GM12872 (cell line): Measurements from ENCODE around the gene FBN1.

Experiments used
- TF ChIP-seq, protein P1 (sequence below): IDR thresholded peaks from 3 replicates; pipeline ENCODE4 v1.5.1; 2011; ENCODE audit warnings: low read depth, mild to moderate bottlenecking, low read length, moderate library complexity; ENCODE audit not compliant: insufficient read depth

The FBN1 gene

DNA sequence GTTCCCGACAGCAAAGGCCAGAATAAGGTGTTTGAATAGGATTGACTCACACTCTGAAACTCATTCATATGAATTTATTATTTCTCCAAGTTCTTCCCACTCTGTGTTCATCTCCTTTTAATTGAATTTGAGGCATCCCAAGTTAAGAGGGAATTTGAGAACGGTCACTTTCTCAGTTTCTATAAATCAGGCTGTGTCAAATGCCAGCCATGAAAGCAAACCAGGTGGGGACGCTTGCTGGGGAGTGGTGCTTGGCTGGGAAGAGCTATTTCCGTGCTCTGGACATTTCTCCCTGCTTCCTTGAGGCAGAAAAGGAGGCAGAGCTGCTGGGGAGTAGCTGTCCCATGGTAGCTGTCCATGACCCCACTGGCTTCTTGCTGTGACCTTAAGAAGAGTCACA is 116.6 kb downstream of the FBN1 start:
- TF ChIP-seq, protein P1, sequence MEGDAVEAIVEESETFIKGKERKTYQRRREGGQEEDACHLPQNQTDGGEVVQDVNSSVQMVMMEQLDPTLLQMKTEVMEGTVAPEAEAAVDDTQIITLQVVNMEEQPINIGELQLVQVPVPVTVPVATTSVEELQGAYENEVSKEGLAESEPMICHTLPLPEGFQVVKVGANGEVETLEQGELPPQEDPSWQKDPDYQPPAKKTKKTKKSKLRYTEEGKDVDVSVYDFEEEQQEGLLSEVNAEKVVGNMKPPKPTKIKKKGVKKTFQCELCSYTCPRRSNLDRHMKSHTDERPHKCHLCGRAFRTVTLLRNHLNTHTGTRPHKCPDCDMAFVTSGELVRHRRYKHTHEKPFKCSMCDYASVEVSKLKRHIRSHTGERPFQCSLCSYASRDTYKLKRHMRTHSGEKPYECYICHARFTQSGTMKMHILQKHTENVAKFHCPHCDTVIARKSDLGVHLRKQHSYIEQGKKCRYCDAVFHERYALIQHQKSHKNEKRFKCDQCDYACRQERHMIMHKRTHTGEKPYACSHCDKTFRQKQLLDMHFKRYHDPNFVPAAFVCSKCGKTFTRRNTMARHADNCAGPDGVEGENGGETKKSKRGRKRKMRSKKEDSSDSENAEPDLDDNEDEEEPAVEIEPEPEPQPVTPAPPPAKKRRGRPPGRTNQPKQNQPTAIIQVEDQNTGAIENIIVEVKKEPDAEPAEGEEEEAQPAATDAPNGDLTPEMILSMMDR: no peak

DNA sequence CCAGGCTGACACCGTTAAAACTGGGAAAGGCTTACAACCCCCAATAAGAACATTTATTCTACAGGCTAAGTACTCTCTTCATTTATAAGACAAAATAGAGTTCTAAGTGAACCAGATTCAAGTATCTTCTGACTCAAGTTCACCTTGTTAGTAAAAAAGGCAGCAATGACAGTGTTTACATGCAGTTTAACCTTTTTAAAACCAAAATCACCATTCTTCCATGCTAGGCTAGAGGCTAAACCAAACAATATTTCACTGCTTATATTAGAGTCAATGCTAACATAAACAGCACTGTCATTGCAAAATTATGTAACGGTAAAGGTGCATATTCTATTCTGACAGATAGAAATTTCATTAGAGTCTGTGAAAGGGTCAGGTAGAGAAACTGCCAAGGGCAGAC is 118.0 kb downstream of the FBN1 start:
- TF ChIP-seq, protein P1: no peak

DNA sequence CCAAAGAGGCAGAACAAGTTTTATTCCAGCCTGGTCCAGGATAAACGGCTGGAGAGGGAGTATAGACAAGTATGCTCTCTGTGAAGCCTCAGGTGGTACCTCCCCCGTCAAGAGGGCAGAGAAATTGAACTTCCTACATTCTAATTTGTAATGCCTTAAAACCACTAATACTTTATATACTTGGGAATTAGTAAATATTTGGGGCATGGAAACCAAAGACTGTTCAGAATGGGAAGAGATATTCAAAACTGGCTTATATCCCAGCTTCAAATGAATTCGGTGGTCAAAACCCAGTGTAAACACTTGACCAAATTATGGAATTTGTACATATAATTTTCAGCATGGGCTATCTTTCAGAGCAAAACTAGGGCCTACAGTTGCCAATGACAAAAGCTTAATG is 122.6 kb downstream of the FBN1 start:
- TF ChIP-seq, protein P1: no peak

DNA sequence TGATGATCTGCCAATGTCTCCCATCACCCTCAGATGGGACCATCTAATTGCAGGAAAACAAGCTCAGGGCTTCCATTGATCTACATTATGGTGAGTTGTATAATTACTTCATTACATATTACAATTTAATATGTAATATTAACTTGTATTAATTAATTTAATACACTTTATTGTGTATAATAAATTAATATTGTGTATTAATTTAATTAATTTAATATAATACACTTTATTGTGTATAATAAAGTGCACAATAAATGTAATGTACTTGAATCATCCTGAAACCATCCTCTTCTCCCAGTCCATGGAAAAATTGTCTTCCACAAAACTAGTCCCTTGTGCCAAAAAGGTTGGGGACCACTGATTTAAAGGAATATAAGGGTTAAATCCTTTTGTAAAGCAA is 123.4 kb downstream of the FBN1 start:
- TF ChIP-seq, protein P1: no peak

DNA sequence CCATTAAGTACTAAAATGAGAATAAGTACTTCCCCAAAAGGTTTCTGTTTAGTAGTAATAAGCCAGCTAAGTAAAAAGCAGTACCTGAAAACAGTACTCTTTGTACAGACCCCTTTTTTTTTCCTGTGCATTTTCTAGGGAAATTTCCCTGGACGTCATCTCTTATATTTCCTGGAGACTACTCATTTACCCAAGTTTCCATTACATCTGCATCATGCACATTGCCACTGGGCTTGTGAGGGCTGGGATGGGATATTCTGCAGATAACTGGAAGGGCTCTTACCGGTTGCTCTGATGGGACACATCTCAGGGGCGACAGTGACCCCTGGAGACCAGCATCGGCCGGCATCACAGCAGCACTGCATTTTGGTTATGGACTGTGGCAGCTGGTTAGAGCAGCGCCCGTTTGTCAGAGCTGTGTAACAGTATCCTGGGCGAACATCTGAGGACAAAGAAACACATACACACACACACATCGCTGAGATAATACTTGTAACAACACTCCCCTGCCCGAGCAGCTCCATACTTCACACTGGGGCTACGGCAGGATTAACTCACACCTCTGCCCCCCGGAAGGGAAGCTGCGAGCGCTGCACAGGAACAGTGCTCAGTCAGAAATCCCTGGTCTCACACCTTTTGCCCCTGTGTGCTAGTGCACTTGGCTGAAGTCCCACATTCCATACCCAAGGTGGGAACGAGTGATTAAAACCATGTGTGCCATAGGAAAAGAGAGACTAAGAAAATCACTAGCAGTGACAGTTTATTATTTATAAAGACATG is 124.9 kb downstream of the FBN1 start:
- TF ChIP-seq, protein P1: no peak

DNA sequence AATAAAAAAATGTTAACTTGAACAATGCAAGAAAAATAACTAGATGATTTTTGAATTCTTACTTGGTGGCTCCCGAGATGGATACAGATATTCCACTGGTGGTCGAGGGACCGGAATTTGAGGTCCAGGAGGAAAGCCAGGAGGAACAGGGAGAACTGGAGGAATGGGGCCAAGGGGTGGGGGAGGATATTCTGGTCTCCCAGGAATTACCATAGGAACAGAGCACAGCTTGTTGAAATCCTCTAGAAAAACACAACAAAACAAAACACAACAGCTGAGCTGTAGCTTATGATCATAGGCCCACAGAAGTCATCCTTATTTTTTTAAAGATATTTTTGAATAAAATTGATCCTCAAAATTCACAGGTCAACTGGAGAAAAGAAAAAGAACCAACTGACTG is 129.4 kb downstream of the FBN1 start:
- TF ChIP-seq, protein P1: no peak

DNA sequence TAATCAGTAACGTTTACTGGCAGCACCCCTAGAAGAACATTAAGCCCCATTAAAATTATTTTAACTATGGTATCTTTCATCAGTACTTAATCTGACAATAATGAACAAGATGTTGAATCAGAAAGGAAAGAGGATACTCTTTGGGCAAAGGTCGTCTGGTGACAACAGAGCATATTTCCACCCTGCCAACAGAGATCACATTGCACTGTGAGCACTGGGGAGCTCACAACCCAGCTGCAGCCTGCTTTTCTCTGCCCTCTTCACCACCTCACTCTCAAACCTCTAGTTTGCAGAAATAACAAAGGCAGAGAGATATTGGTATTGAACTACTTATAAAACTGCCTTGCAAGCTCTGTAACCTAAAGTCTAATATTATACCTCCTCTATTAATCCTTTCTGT is 130.0 kb downstream of the FBN1 start:
- TF ChIP-seq, protein P1: no peak
